ENCODE data around the gene LRRC74A. TPM values are rescaled to one million over a fixed set of nuclear protein-coding genes. Genes with fewer than 3 reads are reported as not detected.

Gene LRRC74A
- total RNA-seq, 1 experiment from 2014 or later, result not detected

DNA sequence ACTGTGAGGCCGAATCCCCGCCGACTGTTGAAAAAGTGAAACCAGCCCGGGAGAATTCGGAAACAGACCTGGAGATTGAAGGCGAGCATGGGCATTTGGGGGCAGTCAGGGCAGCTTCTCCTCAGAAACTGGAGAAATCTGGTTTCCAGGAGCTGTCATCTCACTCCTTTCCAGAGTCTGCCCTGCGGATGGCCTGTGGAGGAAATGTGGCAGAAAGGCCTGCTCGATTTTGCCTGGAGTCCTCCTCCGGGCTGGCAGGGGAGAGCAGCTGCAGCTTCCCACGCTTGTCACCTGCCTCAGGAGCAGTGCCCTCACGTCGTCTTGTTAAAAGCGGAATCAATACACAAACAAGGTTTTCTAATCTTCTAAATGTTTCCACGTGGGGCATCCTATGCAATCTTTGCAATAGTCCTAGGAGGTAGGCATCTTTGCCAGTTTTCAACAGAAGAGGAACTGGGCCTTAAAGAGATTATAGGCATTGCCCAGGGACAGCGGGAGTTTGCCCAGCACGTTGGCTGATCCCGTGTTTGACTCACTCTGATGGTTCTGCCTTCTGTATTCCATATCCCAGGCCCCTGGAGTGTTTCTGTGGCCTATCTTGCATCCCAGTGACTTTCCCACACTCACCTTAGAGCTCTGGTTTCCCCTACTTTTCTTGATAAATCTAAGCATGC, 2.3 kb downstream of the LRRC74A start:
- H2BK20ac ChIP-seq (ENCODE audit: low read depth, low read length, poor library complexity, severe bottlenecking), result no peak overlapping the region
- no peak for DNase-seq
- H3K9me3 Mint-ChIP-seq, result peaks cover 0 to 2% of the 10 kb centered on the region in 2 experiments; a peak in 3 of 5 replicates
- H3K27ac Mint-ChIP-seq, result peak overlapping the region in 1 of 3 experiments; percentile 48; a peak in 1 of 7 replicates
- H2BK15ac ChIP-seq (ENCODE audit: low read depth, low read length), result no peak overlapping the region
- no peak overlapping the region for H3K14ac ChIP-seq (ENCODE audit: insufficient read depth, low read length)
- no CpG with 5 or more reads among the region's 17 CpGs for whole genome bisulfite sequencing (ENCODE audit: extremely low coverage, insufficient read length, low lambda C conversion rate)
- H2AFZ ChIP-seq (ENCODE audit: low read length), result no peak overlapping the region
- no peaks in the 10 kb centered on the region for H3K9me3 ChIP-seq (ENCODE audit: control insufficient read depth, low read depth, low read length)
- H3K4me1 ChIP-seq (ENCODE audit: insufficient read depth, low read length), result no peaks in the 10 kb centered on the region; the same call in 1 of the 2 replicates
- no peak overlapping the region for H2BK120ac ChIP-seq (ENCODE audit: low read depth, low read length, poor library complexity, severe bottlenecking)
- TF ChIP-seq, protein P1, sequence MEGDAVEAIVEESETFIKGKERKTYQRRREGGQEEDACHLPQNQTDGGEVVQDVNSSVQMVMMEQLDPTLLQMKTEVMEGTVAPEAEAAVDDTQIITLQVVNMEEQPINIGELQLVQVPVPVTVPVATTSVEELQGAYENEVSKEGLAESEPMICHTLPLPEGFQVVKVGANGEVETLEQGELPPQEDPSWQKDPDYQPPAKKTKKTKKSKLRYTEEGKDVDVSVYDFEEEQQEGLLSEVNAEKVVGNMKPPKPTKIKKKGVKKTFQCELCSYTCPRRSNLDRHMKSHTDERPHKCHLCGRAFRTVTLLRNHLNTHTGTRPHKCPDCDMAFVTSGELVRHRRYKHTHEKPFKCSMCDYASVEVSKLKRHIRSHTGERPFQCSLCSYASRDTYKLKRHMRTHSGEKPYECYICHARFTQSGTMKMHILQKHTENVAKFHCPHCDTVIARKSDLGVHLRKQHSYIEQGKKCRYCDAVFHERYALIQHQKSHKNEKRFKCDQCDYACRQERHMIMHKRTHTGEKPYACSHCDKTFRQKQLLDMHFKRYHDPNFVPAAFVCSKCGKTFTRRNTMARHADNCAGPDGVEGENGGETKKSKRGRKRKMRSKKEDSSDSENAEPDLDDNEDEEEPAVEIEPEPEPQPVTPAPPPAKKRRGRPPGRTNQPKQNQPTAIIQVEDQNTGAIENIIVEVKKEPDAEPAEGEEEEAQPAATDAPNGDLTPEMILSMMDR (conservative IDR thresholded peaks at IDR 0.05), result no peak
- no peak overlapping the region for H3K4me2 ChIP-seq (ENCODE audit: insufficient read depth, insufficient read length, low read length)
- peaks cover 10% of the 10 kb centered on the region for H3K27me3 Mint-ChIP-seq (ENCODE audit: low read depth)
- H3K4me1 Mint-ChIP-seq, result peaks cover 21 to 27% of the 10 kb centered on the region in 2 experiments
- no peak overlapping the region for H2BK12ac ChIP-seq (ENCODE audit: insufficient read length, low read depth, low read length)
- H3K79me1 ChIP-seq (ENCODE audit: insufficient read depth, low read depth, low read length, poor library complexity, severe bottlenecking), result no peaks in the 10 kb centered on the region
- no peak overlapping the region for H3T11ph ChIP-seq (ENCODE audit: low read length)
- H3K18ac ChIP-seq (ENCODE audit: insufficient read length, low read depth, low read length), result no peak overlapping the region
- H3K27me3 ChIP-seq (ENCODE audit: insufficient read depth, low read length), result no peaks in the 10 kb centered on the region
- H4K20me1 ChIP-seq (ENCODE audit: control insufficient read depth, insufficient read depth, insufficient read length), result no peaks in the 10 kb centered on the region
- H3K4ac ChIP-seq (ENCODE audit: low read depth, low read length), result no peak overlapping the region
- no peak overlapping the region for H3K23ac ChIP-seq (ENCODE audit: insufficient read length, low read depth, low read length)
- H3K4me3 Mint-ChIP-seq, result no peak overlapping the region
- no peak overlapping the region for H2BK5ac ChIP-seq (ENCODE audit: insufficient read length, low read length)
- H2AK5ac ChIP-seq (ENCODE audit: insufficient read length, low read length), result no peak overlapping the region
- H4K8ac ChIP-seq (replicated peaks; ENCODE audit: insufficient read length, low read depth, low read length), result no peak overlapping the region
- no peak overlapping the region for H4K5ac ChIP-seq (ENCODE audit: insufficient read length, low read depth, low read length)
- H3K9ac ChIP-seq (ENCODE audit: extremely low read depth, insufficient read length, low read length), result no peak overlapping the region
- no peak overlapping the region for H4K91ac ChIP-seq (ENCODE audit: insufficient read length, low read depth, low read length)
- H3K27ac ChIP-seq (ENCODE audit: insufficient read length, low read depth, low read length), result no peak overlapping the region
- H3K79me2 ChIP-seq (ENCODE audit: insufficient read depth, low read length), result no peaks in the 10 kb centered on the region
- no peak overlapping the region for H3K56ac ChIP-seq (ENCODE audit: insufficient read length, low read depth, low read length)
- H3K23me2 ChIP-seq (ENCODE audit: insufficient read length, low read depth, low read length, poor library complexity, severe bottlenecking), result no peaks in the 10 kb centered on the region
- 0 out of 7 replicates have a peak, but pooled peaks cover 0 to 2% (median 0%) of the 10 kb centered on the region in 3 experiments for H3K36me3 Mint-ChIP-seq (ENCODE audit: insufficient read depth in 1 of 3, low read depth in 3 of 3)

Measured in H9 (cell line).